Neural cell (in vitro differentiated cells): ENCODE results near the gene SMTN. TPM values are rescaled to one million over a fixed set of nuclear protein-coding genes. Genes with fewer than 3 reads are reported as not detected.

ENCODE experiments used
- H2AFZ ChIP-seq: fragments of 200-600, 300-800 bp; sonication (generic), shearing (Covaris generic); 2 replicates; pipeline ENCODE4 v1.6.0; 2014; ENCODE audit warnings: low read depth, mild to moderate bottlenecking, antibody characterized with exemption, low read length, moderate library complexity
- H3F3A ChIP-seq: fragments of 200-600 bp; shearing (Covaris generic); 2 replicates; pipeline ENCODE4 v1.6.1; 2016; ENCODE audit warnings: mild to moderate bottlenecking, moderate library complexity, mixed read lengths, antibody characterized with exemption, low read length; ENCODE audit not compliant: insufficient read depth, poor library complexity, severe bottlenecking
- H3K27ac ChIP-seq: fragments of 200-600, 300-800 bp; sonication (generic), shearing (Covaris generic); 2 replicates; pipeline ENCODE4 v1.5.1; 2014; ENCODE audit warnings: mild to moderate bottlenecking, low read length, moderate library complexity
- H3K27me3 ChIP-seq: fragments of 300-800, 200-600 bp; sonication (generic), shearing (Covaris generic); 2 replicates; pipeline ENCODE4 v1.6.0; 2014; ENCODE audit warnings: mild to moderate bottlenecking, low read depth, low read length, moderate library complexity; ENCODE audit not compliant: insufficient read depth
- H3K36me3 ChIP-seq: fragments of 300-800, 200-600 bp; sonication (generic), shearing (Covaris generic); 2 replicates; pipeline ENCODE4 v1.5.1; 2014; ENCODE audit warnings: mild to moderate bottlenecking, antibody characterized with exemption, low read length, moderate library complexity; ENCODE audit not compliant: insufficient read depth
- H3K4me2 ChIP-seq: fragments of 300-800, 200-600 bp; sonication (generic), shearing (Covaris generic); 2 replicates; pipeline ENCODE4 v1.6.0; 2014; ENCODE audit warnings: mild to moderate bottlenecking, low read length
- H3K4me3 ChIP-seq: fragments of 300-800, 200-600 bp; sonication (generic), shearing (Covaris generic); 2 replicates; pipeline ENCODE4 v1.5.1; 2014; ENCODE audit warnings: mild to moderate bottlenecking, low read length, moderate library complexity
- H3K79me2 ChIP-seq: fragments of 200-600 bp; shearing (Covaris generic); replicated peaks from 2 replicates; pipeline ENCODE4 v1.6.0; 2014; ENCODE audit warnings: mild to moderate bottlenecking, low read length, moderate library complexity; ENCODE audit not compliant: insufficient read depth
- H3K9ac ChIP-seq: fragments of 300-800, 200-600 bp; sonication (generic), shearing (Covaris generic); 2 replicates; pipeline ENCODE4 v1.6.1; 2016; ENCODE audit warnings: mild to moderate bottlenecking, low read length, mixed read lengths
- H3K9me2 ChIP-seq: fragments of 200-600 bp; shearing (Covaris generic); 2 replicates; pipeline ENCODE4 v1.6.1; 2016; ENCODE audit warnings: mild to moderate bottlenecking, low read length, mixed read lengths; ENCODE audit not compliant: insufficient read depth
- H3K9me3 ChIP-seq: fragments of 200-600, 300-800 bp; sonication (generic), shearing (Covaris generic); 2 replicates; pipeline ENCODE4 v1.6.1; 2016; ENCODE audit warnings: mild to moderate bottlenecking, mixed run types, low read length, moderate library complexity, mixed read lengths
- H4K20me1 ChIP-seq: fragments of 200-600 bp; shearing (Covaris generic); 2 replicates; pipeline ENCODE4 v1.6.1; 2016; ENCODE audit warnings: mild to moderate bottlenecking, mixed run types; ENCODE audit not compliant: insufficient read depth
- CTCF ChIP-seq: fragments of 450-650 bp; IDR thresholded peaks from 2 replicates; pipeline ENCODE4 v1.5.1; 2014; ENCODE audit warnings: antibody characterized with exemption, mild to moderate bottlenecking, moderate library complexity; ENCODE audit not compliant: poor library complexity, severe bottlenecking
- EP300 ChIP-seq: fragments of 450-650 bp; conservative IDR thresholded peaks from 2 replicates; pipeline ENCODE4 v1.6.1; 2014; ENCODE audit warnings: antibody characterized with exemption, mild to moderate bottlenecking, moderate library complexity; ENCODE audit not compliant: poor library complexity, severe bottlenecking
- EZH2 ChIP-seq: fragments of 200-600, 300-800 bp; shearing (Covaris generic), sonication (generic); IDR thresholded peaks from 2 replicates; pipeline ENCODE4 v1.6.1; 2014; ENCODE audit warnings: antibody characterized with exemption, low read length, borderline replicate concordance, mild to moderate bottlenecking; ENCODE audit not compliant: insufficient read depth, poor library complexity, severe bottlenecking
- MXI1 ChIP-seq: fragments of 450-650 bp; conservative IDR thresholded peaks from 2 replicates; pipeline ENCODE4 v1.6.1; 2014; ENCODE audit warnings: antibody characterized with exemption, mild to moderate bottlenecking; ENCODE audit not compliant: poor library complexity, severe bottlenecking
- POLR2AphosphoS5 ChIP-seq: IDR thresholded peaks from 2 replicates; pipeline ENCODE4 v1.6.1; 2012
- RAD21 ChIP-seq: fragments of 450-650 bp; conservative IDR thresholded peaks from 2 replicates; pipeline ENCODE4 v1.6.1; 2014; ENCODE audit warnings: antibody characterized with exemption, mild to moderate bottlenecking, moderate library complexity
- REST ChIP-seq: IDR thresholded peaks from 2 replicates; pipeline ENCODE4 v1.6.1; 2012; ENCODE audit warnings: borderline replicate concordance
- SMC3 ChIP-seq: fragments of 450-650 bp; conservative IDR thresholded peaks from 2 replicates; pipeline ENCODE4 v1.6.1; 2014; ENCODE audit warnings: antibody characterized with exemption, mild to moderate bottlenecking, moderate library complexity; ENCODE audit not compliant: poor library complexity
- TAF1 ChIP-seq: IDR thresholded peaks from 2 replicates; pipeline ENCODE4 v1.6.1; 2012; ENCODE audit warnings: low read depth
- polyA plus RNA-seq: library from polyadenylated mRNA; depleted of rRNA; stranded (reverse); fragments of >200 nt; gene quantifications from 2 replicates; pipeline ENCODE4 v1.2.3, GENCODE V29; 2014

Gene SMTN
- polyA plus RNA-seq, 1 donor from 2014 or later, result 3.4 TPM

GRCh38 chr22:31143537-31143936 is 62.4 kb downstream of the SMTN start:
- Histone ChIP-seq H2AFZ (no peak overlapping the region), H3K4me3 (no peak overlapping the region), H3K27me3 (no peaks in the 10 kb centered on the region), H4K20me1 (no peaks in the 10 kb centered on the region), H3K9me3 (no peaks in the 10 kb centered on the region), H3K4me2 (no peak overlapping the region), H3K36me3 (no peaks in the 10 kb centered on the region), H3K79me2 (no peaks in the 10 kb centered on the region), H3F3A (no peaks in the 10 kb centered on the region), H3K9ac (no peak overlapping the region), H3K9me2 (no peaks in the 10 kb centered on the region), H3K27ac (no peak overlapping the region)
- TF ChIP-seq SMC3 (no peak), MXI1 (no peak)

GRCh38 chr22:31144223-31144622 is 63.1 kb downstream of the SMTN start:
- H4K20me1 ChIP-seq, result no peaks in the 10 kb centered on the region
- TF ChIP-seq RAD21 (no peak), CTCF (no peak), EZH2 (no peak), POLR2AphosphoS5 (no peak), MXI1 (no peak), TAF1 (no peak), EP300 (no peak), SMC3 (no peak), REST (no peak)
- no peaks in the 10 kb centered on the region for H3K79me2 ChIP-seq
- no peaks in the 10 kb centered on the region for H3F3A ChIP-seq
- no peaks in the 10 kb centered on the region for H3K9me2 ChIP-seq
- no peak overlapping the region for H2AFZ ChIP-seq
- no peaks in the 10 kb centered on the region for H3K27me3 ChIP-seq
- no peaks in the 10 kb centered on the region for H3K9me3 ChIP-seq
- H3K9ac ChIP-seq, result no peak overlapping the region
- H3K4me3 ChIP-seq, result no peak overlapping the region
- no peaks in the 10 kb centered on the region for H3K36me3 ChIP-seq
- H3K27ac ChIP-seq, result no peak overlapping the region
- no peak overlapping the region for H3K4me2 ChIP-seq

- H3K36me3 ChIP-seq, result no peaks in the 10 kb centered on the region
- H3K4me2 ChIP-seq, result no peak overlapping the region
- no peak overlapping the region for H3K4me3 ChIP-seq
- H3K27ac ChIP-seq, result no peak overlapping the region
- no peak for TF ChIP-seq EZH2
- no peak for TF ChIP-seq POLR2AphosphoS5
- TF ChIP-seq TAF1, result no peak
- H3K9me3 ChIP-seq, result no peaks in the 10 kb centered on the region
- H3K27me3 ChIP-seq, result no peaks in the 10 kb centered on the region
- no peaks in the 10 kb centered on the region for H3F3A ChIP-seq
- H4K20me1 ChIP-seq, result no peaks in the 10 kb centered on the region
- no peak overlapping the region for H2AFZ ChIP-seq
- H3K9me2 ChIP-seq, result no peaks in the 10 kb centered on the region
- no peaks in the 10 kb centered on the region for H3K79me2 ChIP-seq
- no peak overlapping the region for H3K9ac ChIP-seq
These were observed 67.4 kb downstream of the SMTN start for GRCh38 chr22:31148488-31148887.
